Natural killer cell (primary cell): ENCODE data around the gene CCDC183. TPM values are rescaled to one million over a fixed set of nuclear protein-coding genes. Genes with fewer than 3 reads are reported as not detected.
A peak's percentile ranks its signal among the peaks of the same experiment; 100 is the strongest.

Source experiments
- ATAC-seq, 3 donors: fragments of 150-1000 bp in 2 of 3; fragments of 200-7000 bp in 1 of 3; cut with Tn5 transposase; 1 replicate in 1 of 3; 2 replicates in 2 of 3; pipeline ENCODE4 v1.10.0; 2021; ENCODE audit warnings: mild to moderate bottlenecking in 2 of 3, moderate library complexity in 2 of 3
- DNase-seq, 2 donors: peaks; one replicate each; pipeline versions ENCODE4 v3.0.0 to v3.0.0-alpha.2; 2013 to 2021; ENCODE audit warnings: mixed read lengths in 1 of 2
- H3K27ac ChIP-seq: one replicate; pipeline ENCODE4 v1.5.1; 2013; ENCODE audit warnings: mild to moderate bottlenecking, low read length
- H3K27me3 ChIP-seq: one replicate; pipeline ENCODE4 v1.6.1; 2013; ENCODE audit warnings: low read length; ENCODE audit not compliant: control insufficient read depth, insufficient read depth
- H3K36me3 ChIP-seq: one replicate; pipeline ENCODE4 v1.6.1; 2013; ENCODE audit warnings: low read length; ENCODE audit not compliant: control insufficient read depth, insufficient read depth
- H3K4me1 ChIP-seq: one replicate; pipeline ENCODE4 v1.6.1; 2013; ENCODE audit warnings: low read length; ENCODE audit not compliant: control insufficient read depth, insufficient read depth
- H3K4me3 ChIP-seq: one replicate; pipeline ENCODE4 v1.5.1; 2013; ENCODE audit warnings: low read length
- H3K9me3 ChIP-seq: one replicate; pipeline ENCODE4 v1.6.1; 2013; ENCODE audit warnings: low read length; ENCODE audit not compliant: control insufficient read depth, insufficient read depth
- H3K27ac Mint-ChIP-seq, 2 donors: one replicate each; pipeline ENCODE4 v1.8.0; 2022; ENCODE audit warnings: mild to moderate bottlenecking in 2 of 2, mixed read lengths in 2 of 2, moderate library complexity in 1 of 2
- H3K27me3 Mint-ChIP-seq, 2 donors: one replicate each; pipeline ENCODE4 v1.8.0; 2022; ENCODE audit warnings: low read depth in 2 of 2, mixed read lengths in 2 of 2
- H3K36me3 Mint-ChIP-seq: one replicate; pipeline ENCODE4 v1.8.0; 2022; ENCODE audit warnings: mixed read lengths
- H3K4me1 Mint-ChIP-seq, 2 donors: one replicate each; pipeline ENCODE4 v1.8.0; 2022; ENCODE audit warnings: mixed read lengths in 2 of 2
- H3K4me3 Mint-ChIP-seq: one replicate; pipeline ENCODE4 v1.8.0; 2022; ENCODE audit warnings: mild to moderate bottlenecking, moderate library complexity, mixed read lengths
- H3K9me3 Mint-ChIP-seq, 2 donors: one replicate each; pipeline ENCODE4 v1.8.0; 2022; ENCODE audit warnings: mixed read lengths in 2 of 2
- WGBS: methylation state at CpG from one replicate; pipeline ENCODE4 v1.1.7; 2013; ENCODE audit warnings: missing lambda C conversion rate; ENCODE audit not compliant: insufficient coverage; 5-methylcytosine and 5-hydroxymethylcytosine counted together
- intact Hi-C: fragments of 100-400 bp; cut with micrococcal nuclease; formaldehyde crosslinking; loops from one replicate; pipeline ENCODE4 v1.14.2; 2022
- total RNA-seq, 4 donors: library from RNA; stranded (reverse); fragments of 120-200 nt in 1 of 4; gene quantifications; one replicate each; pipeline versions ENCODE4 v1.2.3 to v1.2.4, GENCODE V29; 2013 to 2022
- TF ChIP-seq, protein P1 (sequence below): fragments of 200-600 bp; IDR thresholded peaks from one replicate; pipeline ENCODE4 v1.8.0; 2022; ENCODE audit warnings: antibody characterized with exemption

CCDC183 gene
- total RNA-seq, 3 donors from 2014 or later (not counting 1 experiment from before 2014, with no cell fraction given): 0.56 to 0.75 (median 0.65) TPM

DNA sequence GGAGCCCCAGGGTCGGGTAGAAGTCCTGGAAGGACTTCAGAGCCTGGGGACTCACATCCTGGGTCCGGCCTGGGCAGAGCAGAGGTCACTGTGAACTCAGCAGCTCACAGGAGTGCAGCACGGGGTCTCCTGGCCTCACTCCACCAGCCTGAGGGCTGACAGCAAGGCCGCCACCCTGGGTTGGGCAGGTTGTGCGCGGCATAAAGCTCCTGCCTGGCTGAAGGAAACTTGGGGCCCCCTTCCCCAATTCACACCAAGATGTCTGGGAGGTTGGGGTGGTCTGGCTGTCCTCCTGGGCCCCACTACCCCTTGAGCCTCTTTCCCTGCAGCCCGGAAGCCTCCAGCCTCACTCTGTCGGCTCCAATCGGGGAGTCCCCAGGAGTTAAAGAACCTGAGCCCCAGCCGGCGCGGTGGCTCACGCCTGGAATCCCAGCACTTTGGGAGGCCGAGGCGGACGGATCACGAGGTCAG, 33.9 kb upstream of the CCDC183 start:
- no peak overlapping the region for H3K4me3 ChIP-seq
- H3K36me3 Mint-ChIP-seq: no peaks in the 10 kb centered on the region
- TF ChIP-seq, protein P1, sequence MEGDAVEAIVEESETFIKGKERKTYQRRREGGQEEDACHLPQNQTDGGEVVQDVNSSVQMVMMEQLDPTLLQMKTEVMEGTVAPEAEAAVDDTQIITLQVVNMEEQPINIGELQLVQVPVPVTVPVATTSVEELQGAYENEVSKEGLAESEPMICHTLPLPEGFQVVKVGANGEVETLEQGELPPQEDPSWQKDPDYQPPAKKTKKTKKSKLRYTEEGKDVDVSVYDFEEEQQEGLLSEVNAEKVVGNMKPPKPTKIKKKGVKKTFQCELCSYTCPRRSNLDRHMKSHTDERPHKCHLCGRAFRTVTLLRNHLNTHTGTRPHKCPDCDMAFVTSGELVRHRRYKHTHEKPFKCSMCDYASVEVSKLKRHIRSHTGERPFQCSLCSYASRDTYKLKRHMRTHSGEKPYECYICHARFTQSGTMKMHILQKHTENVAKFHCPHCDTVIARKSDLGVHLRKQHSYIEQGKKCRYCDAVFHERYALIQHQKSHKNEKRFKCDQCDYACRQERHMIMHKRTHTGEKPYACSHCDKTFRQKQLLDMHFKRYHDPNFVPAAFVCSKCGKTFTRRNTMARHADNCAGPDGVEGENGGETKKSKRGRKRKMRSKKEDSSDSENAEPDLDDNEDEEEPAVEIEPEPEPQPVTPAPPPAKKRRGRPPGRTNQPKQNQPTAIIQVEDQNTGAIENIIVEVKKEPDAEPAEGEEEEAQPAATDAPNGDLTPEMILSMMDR: no peak
- H3K9me3 Mint-ChIP-seq: no peaks in the 10 kb centered on the region
- ATAC-seq (no peak), DNase-seq (no peak)
- H3K36me3 ChIP-seq: no peaks in the 10 kb centered on the region
- WGBS: 91% methylated on average over 15 of the region's 17 CpGs
- peaks cover 7 to 10% of the 10 kb centered on the region in 2 donors for H3K27me3 Mint-ChIP-seq
- H3K4me1 Mint-ChIP-seq: no peaks in the 10 kb centered on the region
- intact Hi-C loops: no loop called here
- H3K9me3 ChIP-seq: no peaks in the 10 kb centered on the region
- peaks cover 25% of the 10 kb centered on the region for H3K4me1 ChIP-seq
- H3K4me3 Mint-ChIP-seq: no peak overlapping the region
- H3K27me3 ChIP-seq: no peaks in the 10 kb centered on the region
- H3K27ac ChIP-seq: no peak overlapping the region
- H3K27ac Mint-ChIP-seq: no peak overlapping the region

DNA sequence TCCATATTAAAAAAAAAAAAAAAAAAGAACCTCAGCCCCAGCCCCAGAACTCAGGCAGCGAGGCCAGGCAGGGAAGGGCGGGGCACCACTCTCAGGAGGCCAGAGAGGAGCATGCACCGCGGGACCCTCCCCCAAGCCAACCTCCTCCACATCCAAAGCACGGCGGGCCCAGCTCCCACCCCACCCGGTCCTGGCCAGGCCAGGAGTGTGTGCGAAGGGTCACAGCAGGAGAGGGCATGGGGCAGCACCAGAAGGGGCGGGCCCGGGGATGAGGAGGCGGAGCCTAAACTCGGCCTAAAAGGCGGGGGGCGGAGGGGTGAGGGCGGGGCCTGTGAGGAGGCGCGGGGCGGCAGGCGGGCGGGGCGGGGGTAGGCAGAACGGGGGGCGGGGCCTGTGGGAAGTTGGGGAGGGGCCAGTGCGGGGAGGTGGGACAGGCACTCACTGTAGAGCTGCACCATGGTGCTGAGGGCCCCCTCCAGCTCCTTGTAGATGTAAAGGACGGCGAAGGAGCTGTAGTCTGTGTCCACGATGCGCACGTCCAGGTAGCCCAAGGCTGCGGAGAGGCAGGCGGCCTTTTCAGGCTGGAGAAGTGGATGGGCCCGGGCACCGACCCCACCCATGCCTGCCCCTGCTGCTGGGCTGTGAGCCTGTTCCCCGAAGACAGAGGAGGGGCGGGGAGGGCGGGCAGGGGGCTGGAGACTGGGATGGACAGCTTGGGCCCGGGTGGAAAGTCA, 33.1 kb upstream of the CCDC183 start:
- DNase-seq: peak in 1 of 2 donors; percentile 56
- Histone ChIP-seq H3K9me3 (no peaks in the 10 kb centered on the region), H3K36me3 (no peaks in the 10 kb centered on the region), H3K4me3 (no peak overlapping the region), H3K27me3 (no peaks in the 10 kb centered on the region), H3K4me1 (peaks cover 26% of the 10 kb centered on the region), H3K27ac (no peak overlapping the region)
- peak in 2 of 3 donors; percentile 30 to 40 for ATAC-seq
- intact Hi-C loops: no loop called here
- H3K4me3 Mint-ChIP-seq: no peak overlapping the region
- no peaks in the 10 kb centered on the region for H3K9me3 Mint-ChIP-seq
- peaks cover 8 to 10% of the 10 kb centered on the region in 2 donors for H3K27me3 Mint-ChIP-seq
- TF ChIP-seq, protein P1: no peak
- H3K27ac Mint-ChIP-seq: no peak overlapping the region
- H3K4me1 Mint-ChIP-seq: no peaks in the 10 kb centered on the region
- 26% methylated on average over 34 of the region's 37 CpGs for WGBS
- H3K36me3 Mint-ChIP-seq: no peaks in the 10 kb centered on the region

DNA sequence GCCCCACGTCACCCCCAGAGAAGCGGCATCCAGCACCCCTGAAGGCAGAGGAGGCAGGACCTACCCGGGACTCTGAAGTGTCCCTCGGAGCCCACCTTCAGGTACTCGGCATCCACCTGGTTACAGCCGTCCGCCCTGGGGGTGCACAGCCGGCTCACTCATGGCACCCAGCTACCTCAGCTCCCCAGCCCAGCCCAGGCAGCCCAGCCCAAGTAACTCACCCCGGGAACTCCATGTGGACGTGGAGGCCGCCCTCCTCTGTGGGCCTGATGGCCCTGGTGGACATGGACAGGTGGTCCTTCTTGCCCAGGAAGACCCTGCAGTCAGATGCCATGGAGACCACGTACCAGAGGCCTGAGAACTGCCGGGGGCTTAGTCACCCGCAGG, 32.5 kb upstream of the CCDC183 start:
- Histone ChIP-seq H3K9me3 (no peaks in the 10 kb centered on the region), H3K27ac (no peak overlapping the region), H3K4me3 (no peak overlapping the region), H3K4me1 (peaks cover 22% of the 10 kb centered on the region), H3K27me3 (no peaks in the 10 kb centered on the region), H3K36me3 (no peaks in the 10 kb centered on the region)
- intact Hi-C loops: no loop called here
- ATAC-seq (no peak), DNase-seq (no peak)
- no peak overlapping the region for H3K4me3 Mint-ChIP-seq
- H3K9me3 Mint-ChIP-seq: no peaks in the 10 kb centered on the region
- H3K27me3 Mint-ChIP-seq: peaks cover 8 to 10% of the 10 kb centered on the region in 2 donors
- no peaks in the 10 kb centered on the region for H3K36me3 Mint-ChIP-seq
- TF ChIP-seq, protein P1: no peak
- H3K4me1 Mint-ChIP-seq: no peaks in the 10 kb centered on the region
- 94% methylated on average over 14 of the region's 14 CpGs for WGBS
- H3K27ac Mint-ChIP-seq: no peak overlapping the region
